HepG2 (cell line): ENCODE measurements around the gene PLEKHA8. TPM values are rescaled to one million over a fixed set of nuclear protein-coding genes. Genes with fewer than 3 reads are reported as not detected.
A peak's percentile ranks its signal among the peaks of the same experiment; 100 is the strongest.

Experiments
- BCL6 ChIP-seq: IDR thresholded peaks from 2 replicates; pipeline ENCODE4 v1.6.1; 2016; ENCODE audit warnings: missing genetic modification reagents, missing compliant biosample characterization
- FOXK1 ChIP-seq: sonication (generic); formaldehyde crosslinking; IDR thresholded peaks from 2 replicates; pipeline ENCODE4 v1.4.0; 2020; ENCODE audit warnings: low read depth, missing genetic modification reagents, borderline replicate concordance
- GABPB1 ChIP-seq: IDR thresholded peaks from 2 replicates; pipeline ENCODE4 v1.6.1; 2016; ENCODE audit warnings: mild to moderate bottlenecking, missing genetic modification reagents, moderate library complexity, missing compliant biosample characterization
- GATAD2A ChIP-seq: IDR thresholded peaks from 2 replicates; pipeline ENCODE4 v1.6.1; 2016
- GMEB1 ChIP-seq: sonication (generic); formaldehyde crosslinking; IDR thresholded peaks from 2 replicates; pipeline ENCODE4 v1.5.1; 2020; ENCODE audit warnings: missing genetic modification reagents, mild to moderate bottlenecking, borderline replicate concordance
- GMEB2 ChIP-seq: IDR thresholded peaks from 2 replicates; pipeline ENCODE4 v1.6.1; 2016; ENCODE audit warnings: missing biosample characterization, missing genetic modification reagents, low read depth
- MIER2 ChIP-seq: IDR thresholded peaks from 2 replicates; pipeline ENCODE4 v1.6.1; 2016; ENCODE audit warnings: missing biosample characterization, missing genetic modification reagents
- POGK ChIP-seq: sonication (generic); formaldehyde crosslinking; conservative IDR thresholded peaks from 2 replicates; pipeline ENCODE4 v1.8.0; 2022; ENCODE audit warnings: mild to moderate bottlenecking, moderate library complexity, missing genetic modification reagents
- PRMT3 ChIP-seq: sonication (generic); formaldehyde crosslinking; IDR thresholded peaks from 2 replicates; pipeline ENCODE4 v1.8.1; 2022; ENCODE audit warnings: low read depth, mild to moderate bottlenecking, moderate library complexity, missing genetic modification reagents, borderline replicate concordance
- RFX3 ChIP-seq: IDR thresholded peaks from 2 replicates; pipeline ENCODE4 v1.6.1; 2016; ENCODE audit warnings: missing biosample characterization, missing genetic modification reagents
- SMAD9 ChIP-seq: sonication (generic); formaldehyde crosslinking; IDR thresholded peaks from 2 replicates; pipeline ENCODE4 v1.5.1; 2020; ENCODE audit warnings: mild to moderate bottlenecking, missing genetic modification reagents
- TBP ChIP-seq: sonication (generic); formaldehyde crosslinking; IDR thresholded peaks from 2 replicates; pipeline ENCODE4 v1.5.0; 2020; ENCODE audit warnings: missing genetic modification reagents
- TFAP4 ChIP-seq: sonication (generic); IDR thresholded peaks from 2 replicates; pipeline ENCODE4 v1.6.1; 2016; ENCODE audit warnings: low read depth, borderline replicate concordance
- ZHX2 ChIP-seq, 2 experiments: sonication (generic) in 1 of 2; formaldehyde crosslinking in 1 of 2; IDR thresholded peaks; 2 replicates each; pipeline versions ENCODE4 v1.6.1 to v1.9.0; 2014 to 2022; ENCODE audit warnings: antibody characterized with exemption in 1 of 2, borderline replicate concordance in 1 of 2, inconsistent platforms in 1 of 2, low read depth in 1 of 2, missing genetic modification reagents in 1 of 2
- ZSCAN9 ChIP-seq: IDR thresholded peaks from 2 replicates; pipeline ENCODE4 v1.6.1; 2016; ENCODE audit warnings: borderline replicate concordance
- polyA plus RNA-seq, 8 experiments: library from polyadenylated mRNA; depleted of rRNA in 3 of 8; stranded (reverse) in 7 of 8; unstranded in 1 of 8; fragments of >200 nt; fragmentation: Illumina TruSeq in 4 of 8; extraction: Trizol in 4 of 8; gene quantifications; 2 replicates each; pipeline versions ENCODE4 v1.2.1 to v1.2.3, GENCODE V29; 2011 to 2016; ENCODE audit warnings: low read depth in 4 of 8, missing spikeins in 1 of 8, mixed read lengths in 1 of 8; ENCODE audit not compliant: insufficient read depth in 1 of 8
- total RNA-seq, 5 experiments: library from RNA; depleted of rRNA; stranded (reverse); fragments of >200 nt; fragmentation: Illumina TruSeq; extraction: Trizol; gene quantifications; 2 replicates each; pipeline ENCODE4 v1.2.3, GENCODE V29; 2016; ENCODE audit warnings: low read depth in 1 of 5

The PLEKHA8 gene
- total and polyA plus RNA-seq, 2 of the 13 experiments (the other 11 are each of a cell fraction or from before 2014, with no cell fraction given), result 12.5 to 26.4 TPM

- TF ChIP-seq GABPB1 (CRISPR knock-in tag) (0 out of 2 replicates have a peak, but pooled peaks have one; percentile 16), POGK (CRISPR knock-in tag) (peak; percentile 43; the same call in 1 of the 2 replicates), SMAD9 (CRISPR knock-in tag) (no peak), TFAP4 (peak; percentile 31; the same call in 1 of the 2 replicates), RFX3 (CRISPR knock-in tag) (no peak), ZSCAN9 (CRISPR knock-in tag) (peak; percentile 13), BCL6 (CRISPR knock-in tag) (no peak), ZHX2 (IDR thresholded peaks at IDR 0.05; ENCODE audit: low read depth) (peak; percentile 71), ZHX2 (CRISPR knock-in tag; IDR thresholded peaks at IDR 0.05; ENCODE audit: borderline replicate concordance) (no peak), PRMT3 (CRISPR knock-in tag) (0 out of 2 replicates have a peak, but pooled peaks have one; percentile 12), FOXK1 (no peak), MIER2 (CRISPR knock-in tag) (0 out of 2 replicates have a peak, but pooled peaks have one; percentile 25), GMEB2 (CRISPR knock-in tag) (0 out of 2 replicates have a peak, but pooled peaks have one; percentile 32), TBP (CRISPR knock-in tag) (no peak), GATAD2A (CRISPR knock-in tag) (no peak), GMEB1 (CRISPR knock-in tag) (peak; percentile 58; the same call in 1 of the 2 replicates)
Measured at GRCh38 chr7:29988424-29989256, 39.6 kb upstream of the PLEKHA8 start (continued).
